GM12878 (cell line): ENCODE results near the gene SDC1. TPM values are rescaled to one million over a fixed set of nuclear protein-coding genes. Genes with fewer than 3 reads are reported as not detected.

ENCODE experiments used
- CREB1 ChIP-seq: IDR thresholded peaks from 2 replicates; pipeline ENCODE4 v1.6.1; 2012; ENCODE audit warnings: low read depth, mild to moderate bottlenecking, inconsistent platforms
- CTCF ChIP-seq, 3 experiments: IDR thresholded peaks in 2 of 3; conservative IDR thresholded peaks in 1 of 3; 2 replicates each; pipeline ENCODE4 v1.5.1; 2011; ENCODE audit warnings: low read depth in 3 of 3, low read length in 3 of 3, mild to moderate bottlenecking in 3 of 3, control low read depth in 2 of 3, moderate library complexity in 2 of 3, inconsistent platforms in 1 of 3, mixed read lengths in 1 of 3; ENCODE audit not compliant: control insufficient read depth in 2 of 3, insufficient read depth in 1 of 3; ENCODE audit errors: extremely low read depth in 1 of 3
- DPF2 ChIP-seq: fragments of 450-650 bp; IDR thresholded peaks from 2 replicates; pipeline ENCODE4 v1.6.1; 2017; ENCODE audit warnings: mild to moderate bottlenecking
- MAX ChIP-seq: IDR thresholded peaks from 2 replicates; pipeline ENCODE4 v1.6.1; 2012; ENCODE audit warnings: low read depth, low read length, improper control_type of control experiment
- MYB ChIP-seq: fragments of 150-350 bp; IDR thresholded peaks from 2 replicates; pipeline ENCODE4 v1.6.1; 2014; ENCODE audit warnings: mild to moderate bottlenecking, low read depth, low read length, borderline replicate concordance
- NFXL1 ChIP-seq: fragments of 450-650 bp; IDR thresholded peaks from 2 replicates; pipeline ENCODE4 v1.6.1; 2017; ENCODE audit warnings: antibody characterized with exemption, mild to moderate bottlenecking, borderline replicate concordance
- PAX5 ChIP-seq: IDR thresholded peaks from 2 replicates; pipeline ENCODE4 v1.6.1; 2011; ENCODE audit warnings: low read depth, low read length, borderline replicate concordance
- PKNOX1 ChIP-seq: fragments of 450-650 bp; IDR thresholded peaks from 2 replicates; pipeline ENCODE4 v1.6.1; 2016; ENCODE audit warnings: mild to moderate bottlenecking
- POLR2A ChIP-seq: IDR thresholded peaks from 2 replicates; pipeline ENCODE4 v1.6.1; 2011; ENCODE audit warnings: low read depth, mild to moderate bottlenecking, low read length
- POU2F2 ChIP-seq: IDR thresholded peaks from 3 replicates; pipeline ENCODE4 v1.6.1; 2011; ENCODE audit warnings: low read depth, mild to moderate bottlenecking, low read length, borderline replicate concordance
- RAD21 ChIP-seq: IDR thresholded peaks from 2 replicates; pipeline ENCODE4 v1.6.1; 2011; ENCODE audit warnings: mild to moderate bottlenecking, low read depth, low read length, moderate library complexity; ENCODE audit not compliant: insufficient read depth
- SMARCA5 ChIP-seq: fragments of 450-650 bp; IDR thresholded peaks from 2 replicates; pipeline ENCODE4 v1.6.1; 2017; ENCODE audit warnings: mild to moderate bottlenecking
- STAT3 ChIP-seq: IDR thresholded peaks from 2 replicates; pipeline ENCODE4 v1.6.1; 2011; ENCODE audit warnings: low read depth, low read length, improper control_type of control experiment
- TCF12 ChIP-seq: IDR thresholded peaks from 2 replicates; pipeline ENCODE4 v1.6.1; 2011; ENCODE audit warnings: low read depth, mild to moderate bottlenecking, low read length
- USF1 ChIP-seq: IDR thresholded peaks from 2 replicates; pipeline ENCODE4 v1.6.1; 2011; ENCODE audit warnings: borderline replicate concordance, low read depth, mild to moderate bottlenecking, moderate library complexity, mixed read lengths, low read length; ENCODE audit not compliant: insufficient read depth; ENCODE audit errors: extremely low read length
- ZBTB4 ChIP-seq: fragments of 450-650 bp; formaldehyde crosslinking; IDR thresholded peaks from 2 replicates; pipeline ENCODE4 v1.4.0; 2022; ENCODE audit warnings: mild to moderate bottlenecking, moderate library complexity
- ZBTB40 ChIP-seq: fragments of 450-650 bp; IDR thresholded peaks from 2 replicates; pipeline ENCODE4 v1.6.1; 2016; ENCODE audit warnings: mild to moderate bottlenecking, moderate library complexity, borderline replicate concordance
- ZNF217 ChIP-seq: fragments of 450-650 bp; IDR thresholded peaks from 2 replicates; pipeline ENCODE4 v1.6.1; 2017; ENCODE audit warnings: antibody characterized with exemption, mild to moderate bottlenecking
- polyA plus RNA-seq, 11 experiments: library from polyadenylated mRNA; depleted of rRNA in 4 of 11; unstranded in 6 of 11; stranded (reverse) in 5 of 11; fragments of >200 nt; fragmentation: Nextera tagmentation in 4 of 11; fragmentation: Illumina TruSeq in 1 of 11; extraction: Ambion mirVana in 4 of 11; extraction: Trizol in 1 of 11; gene quantifications; 1 replicate in 1 of 11; 2 replicates in 10 of 11; pipeline versions ENCODE4 v1.2.1 to v1.2.3, GENCODE V29; 2011 to 2016; ENCODE audit warnings: inconsistent platforms in 2 of 11, missing spikeins in 2 of 11, low read depth in 1 of 11
- total RNA-seq, 4 experiments: library from RNA; depleted of rRNA in 3 of 4; stranded (reverse); fragments of >200 nt in 3 of 4; fragmentation: Illumina TruSeq in 1 of 4; extraction: Trizol in 1 of 4; gene quantifications; 2 replicates each; pipeline versions ENCODE4 v1.2.1 to v1.2.3, GENCODE V29; 2013 to 2021

SDC1 gene
- total and polyA plus RNA-seq, 10 of the 15 experiments (the other 5 are each of a cell fraction or from before 2014, with no cell fraction given), result 0.85 to 36.8 (median 23.7) TPM

GRCh38 chr2:20223407-20224163, 1.3 kb downstream of the SDC1 start (continued):
- peak; percentile 11; the same call in 1 of the 2 replicates for TF ChIP-seq DPF2
- 0 out of 2 replicates have a peak, but pooled peaks have one; percentile 5 for TF ChIP-seq CREB1
- TF ChIP-seq MAX, result peak; percentile 15; the same call in 1 of the 2 replicates
- no peak for TF ChIP-seq ZBTB4 (CRISPR knock-in tag)
- TF ChIP-seq POLR2A, result peak; percentile 63
- TF ChIP-seq TCF12, result no peak
- TF ChIP-seq USF1, result peak; percentile 22
- TF ChIP-seq POU2F2, result no peak
- TF ChIP-seq RAD21, result 0 out of 2 replicates have a peak, but pooled peaks have one; percentile 9
- no peak for TF ChIP-seq STAT3
- peak in 2 of 3 experiments; percentile 6 to 14; a peak in 2 of 6 replicates for TF ChIP-seq CTCF (IDR thresholded peaks at IDR 0.05 in 2 of 3, conservative IDR thresholded peaks at IDR 0.05 in 1 of 3; ENCODE audit: control insufficient read depth in 2 of 3, extremely low read depth in 1 of 3, insufficient read depth in 1 of 3, low read depth in 3 of 3, low read length in 3 of 3)
- no peak for TF ChIP-seq PKNOX1
- TF ChIP-seq SMARCA5, result no peak
- TF ChIP-seq NFXL1, result no peak
- no peak for TF ChIP-seq MYB
- TF ChIP-seq ZNF217, result no peak
- no peak for TF ChIP-seq ZBTB40
- TF ChIP-seq PAX5, result no peak
